ENCODE results near the gene NFXL1. TPM values are rescaled to one million over a fixed set of nuclear protein-coding genes. Genes with fewer than 3 reads are reported as not detected.

The NFXL1 gene
- total and polyA plus RNA-seq, 10 donors, result 3.8 to 18.5 (median 13.4) TPM

DNA sequence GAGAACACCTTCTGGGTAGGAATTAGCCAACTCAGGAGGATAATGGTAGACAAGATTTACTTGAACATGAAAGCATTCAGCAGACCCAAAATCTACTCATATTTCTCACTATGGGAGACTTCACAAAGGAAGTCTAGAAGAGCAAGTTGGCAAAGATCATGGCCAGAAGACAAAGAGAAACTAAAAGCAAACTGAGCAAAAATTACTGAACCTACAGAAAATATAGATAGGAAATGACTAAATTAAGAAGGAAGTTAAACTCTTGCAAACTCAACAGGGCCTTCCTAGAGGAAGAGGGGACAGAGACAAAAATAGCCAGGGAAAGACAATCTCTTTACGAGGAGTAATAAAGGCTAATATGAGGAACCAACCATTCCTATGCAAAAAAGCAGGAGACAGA lies 95.2 kb downstream of the NFXL1 start:
- WGBS, 5 donors, result 14 to 37% (median 25%) methylated on average over 1 of the region's 1 CpG
- H3K27ac ChIP-seq, result no peak overlapping the region
- no peak overlapping the region for H3K4me3 ChIP-seq
- no peaks in the 10 kb centered on the region for H3K9me3 ChIP-seq
- TF ChIP-seq POLR2A (IDR thresholded peaks at IDR 0.05) (no peak), POLR2AphosphoS5 (IDR thresholded peaks at IDR 0.05) (no peak)
- TF ChIP-seq, protein P1, sequence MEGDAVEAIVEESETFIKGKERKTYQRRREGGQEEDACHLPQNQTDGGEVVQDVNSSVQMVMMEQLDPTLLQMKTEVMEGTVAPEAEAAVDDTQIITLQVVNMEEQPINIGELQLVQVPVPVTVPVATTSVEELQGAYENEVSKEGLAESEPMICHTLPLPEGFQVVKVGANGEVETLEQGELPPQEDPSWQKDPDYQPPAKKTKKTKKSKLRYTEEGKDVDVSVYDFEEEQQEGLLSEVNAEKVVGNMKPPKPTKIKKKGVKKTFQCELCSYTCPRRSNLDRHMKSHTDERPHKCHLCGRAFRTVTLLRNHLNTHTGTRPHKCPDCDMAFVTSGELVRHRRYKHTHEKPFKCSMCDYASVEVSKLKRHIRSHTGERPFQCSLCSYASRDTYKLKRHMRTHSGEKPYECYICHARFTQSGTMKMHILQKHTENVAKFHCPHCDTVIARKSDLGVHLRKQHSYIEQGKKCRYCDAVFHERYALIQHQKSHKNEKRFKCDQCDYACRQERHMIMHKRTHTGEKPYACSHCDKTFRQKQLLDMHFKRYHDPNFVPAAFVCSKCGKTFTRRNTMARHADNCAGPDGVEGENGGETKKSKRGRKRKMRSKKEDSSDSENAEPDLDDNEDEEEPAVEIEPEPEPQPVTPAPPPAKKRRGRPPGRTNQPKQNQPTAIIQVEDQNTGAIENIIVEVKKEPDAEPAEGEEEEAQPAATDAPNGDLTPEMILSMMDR (IDR thresholded peaks at IDR 0.05 in 8 of 11, conservative IDR thresholded peaks at IDR 0.05 in 3 of 11), result no peak
- intact Hi-C loops (cut with DNase I; ENCODE audit: low total_unique reads), result no loop called here
- H3K27me3 ChIP-seq (replicated peaks in 1 of 7), result no peaks in the 10 kb centered on the region
- no peak for DNase-seq
- peaks cover 0 to 16% (median 0%) of the 10 kb centered on the region in 6 donors for H3K4me1 ChIP-seq
- H3K36me3 ChIP-seq, result no peaks in the 10 kb centered on the region

DNA sequence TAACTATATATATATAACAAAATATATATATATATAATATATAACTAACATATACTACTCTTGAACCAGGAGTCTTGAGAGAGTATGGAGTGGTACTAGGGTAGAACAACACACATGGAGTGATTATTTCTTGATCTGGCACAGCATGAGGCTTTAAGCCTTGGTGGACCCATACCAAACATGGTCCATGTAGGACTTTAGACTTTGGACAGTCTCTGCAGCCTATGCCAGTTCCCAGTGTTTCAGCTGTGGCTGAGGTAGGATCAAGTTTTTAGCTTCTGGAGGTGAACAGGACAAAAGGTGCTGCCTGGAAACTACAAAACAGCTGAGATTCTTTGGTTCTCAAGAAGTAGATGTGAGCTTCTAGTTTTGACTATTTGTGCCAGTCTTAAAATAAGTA lies 97.1 kb downstream of the NFXL1 start:
- Histone ChIP-seq H3K27ac (no peak overlapping the region), H3K4me1 (peaks cover 0 to 16% (median 0%) of the 10 kb centered on the region in 6 donors), H3K27me3 (replicated peaks in 1 of 7) (peaks cover 0 to 4% (median 0%) of the 10 kb centered on the region in 7 donors), H3K36me3 (no peaks in the 10 kb centered on the region), H3K9me3 (no peaks in the 10 kb centered on the region), H3K4me3 (no peak overlapping the region)
- no peak for DNase-seq
- TF ChIP-seq, protein P1 (IDR thresholded peaks at IDR 0.05 in 8 of 11, conservative IDR thresholded peaks at IDR 0.05 in 3 of 11), result no peak
- TF ChIP-seq POLR2AphosphoS5 (IDR thresholded peaks at IDR 0.05) (no peak), POLR2A (IDR thresholded peaks at IDR 0.05) (no peak)
- intact Hi-C loops (cut with DNase I; ENCODE audit: low total_unique reads), result no loop called here

DNA sequence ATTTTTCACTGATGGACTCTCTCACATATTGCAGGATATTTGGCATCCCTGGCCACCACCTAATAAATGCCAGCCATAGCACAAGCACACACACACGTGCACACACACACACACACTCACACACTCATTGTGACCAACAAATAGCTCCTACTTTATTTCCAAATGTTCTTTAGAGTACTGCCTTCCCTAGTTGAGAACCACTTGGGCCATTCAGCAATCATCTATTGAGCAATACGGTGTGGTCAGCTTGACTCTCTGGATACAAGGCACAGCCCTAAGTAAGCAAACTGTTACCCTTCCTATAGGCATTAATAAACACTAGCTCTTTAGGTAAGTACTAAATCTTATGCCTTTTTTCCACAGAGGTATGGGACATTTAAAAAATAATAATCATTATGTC lies 97.6 kb downstream of the NFXL1 start:
- H3K4me3 ChIP-seq, result no peak overlapping the region
- H3K27me3 ChIP-seq (replicated peaks in 1 of 7), result peaks cover 0 to 8% (median 0%) of the 10 kb centered on the region in 7 donors
- no peak overlapping the region for H3K27ac ChIP-seq
- H3K36me3 ChIP-seq, result no peaks in the 10 kb centered on the region
- no peak for DNase-seq
- WGBS, 5 donors, result 86 to 89% (median 88%) methylated on average over 2 of the region's 2 CpGs
- TF ChIP-seq, protein P1 (IDR thresholded peaks at IDR 0.05 in 8 of 11, conservative IDR thresholded peaks at IDR 0.05 in 3 of 11), result no peak
- TF ChIP-seq POLR2A (IDR thresholded peaks at IDR 0.05), result no peak
- TF ChIP-seq POLR2AphosphoS5 (IDR thresholded peaks at IDR 0.05), result no peak
- intact Hi-C loops (cut with DNase I; ENCODE audit: low total_unique reads), result no loop called here
- peaks cover 0 to 16% (median 0%) of the 10 kb centered on the region in 6 donors for H3K4me1 ChIP-seq
- no peaks in the 10 kb centered on the region for H3K9me3 ChIP-seq

DNA sequence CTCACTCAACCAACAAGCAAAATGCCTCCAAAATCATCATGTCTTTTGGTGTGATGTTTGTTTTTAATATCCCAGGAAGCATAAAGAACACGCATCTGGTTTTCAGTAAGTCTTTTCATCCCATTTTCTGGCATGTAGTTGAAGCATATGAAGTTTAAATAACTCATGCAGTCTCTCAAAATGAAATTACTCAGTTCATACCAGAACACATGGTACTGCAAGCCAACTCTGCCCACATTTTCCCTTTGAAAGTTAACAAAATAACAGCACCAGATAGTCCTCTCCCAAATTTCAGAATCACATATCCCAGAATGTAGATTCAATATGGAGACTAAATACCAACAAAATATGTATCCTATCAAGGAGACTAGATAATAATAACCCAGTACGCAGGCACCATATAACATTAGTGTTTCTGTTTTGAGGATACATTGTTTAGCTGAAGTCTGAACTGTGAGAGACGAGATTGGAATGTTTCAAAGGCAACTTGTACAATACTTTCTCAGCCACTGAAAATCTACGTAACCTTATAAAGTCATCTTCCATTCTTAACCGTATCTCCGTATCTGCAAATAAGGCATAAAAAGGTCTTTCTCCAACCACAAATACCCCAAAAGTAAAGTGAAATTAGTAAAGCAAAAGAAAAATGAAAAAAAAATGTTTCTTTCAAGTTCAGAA lies 99.6 kb downstream of the NFXL1 start:
- no peak for DNase-seq
- H3K9me3 ChIP-seq, result no peaks in the 10 kb centered on the region
- no peak overlapping the region for H3K4me3 ChIP-seq
- 83 to 91% (median 88%) methylated on average over 6 of the region's 6 CpGs for WGBS, 5 donors
- H3K27me3 ChIP-seq (replicated peaks in 1 of 7), result peaks cover 0 to 8% (median 0%) of the 10 kb centered on the region in 7 donors
- peaks cover 0 to 8% (median 0%) of the 10 kb centered on the region in 6 donors for H3K4me1 ChIP-seq
- H3K36me3 ChIP-seq, result no peaks in the 10 kb centered on the region
- H3K27ac ChIP-seq, result no peak overlapping the region
- intact Hi-C loops (cut with DNase I; ENCODE audit: low total_unique reads), result no loop called here
- TF ChIP-seq POLR2A (IDR thresholded peaks at IDR 0.05) (no peak), POLR2AphosphoS5 (IDR thresholded peaks at IDR 0.05) (no peak)
- TF ChIP-seq, protein P1 (IDR thresholded peaks at IDR 0.05 in 8 of 11, conservative IDR thresholded peaks at IDR 0.05 in 3 of 11), result no peak

All from spleen (tissue), 11 donors.